HG03469 (cell line): ENCODE measurements around the gene DLEC1.
A peak's percentile ranks its signal among the peaks of the same experiment; 100 is the strongest.
"Not testable (repeated sequence)": the region's sequence is repeated elsewhere in the genome, so short reads cannot be mapped to it uniquely, and the experiment has no call there.

Experiments used
- ATAC-seq: cut with Tn5 transposase; IDR thresholded peaks from one replicate; pipeline ENCODE4 v1.9.1; 2021; ENCODE audit warnings: mild to moderate bottlenecking, moderate library complexity, moderate number of reproducible peaks; ENCODE audit not compliant: unreplicated experiment

The DLEC1 gene

DNA sequence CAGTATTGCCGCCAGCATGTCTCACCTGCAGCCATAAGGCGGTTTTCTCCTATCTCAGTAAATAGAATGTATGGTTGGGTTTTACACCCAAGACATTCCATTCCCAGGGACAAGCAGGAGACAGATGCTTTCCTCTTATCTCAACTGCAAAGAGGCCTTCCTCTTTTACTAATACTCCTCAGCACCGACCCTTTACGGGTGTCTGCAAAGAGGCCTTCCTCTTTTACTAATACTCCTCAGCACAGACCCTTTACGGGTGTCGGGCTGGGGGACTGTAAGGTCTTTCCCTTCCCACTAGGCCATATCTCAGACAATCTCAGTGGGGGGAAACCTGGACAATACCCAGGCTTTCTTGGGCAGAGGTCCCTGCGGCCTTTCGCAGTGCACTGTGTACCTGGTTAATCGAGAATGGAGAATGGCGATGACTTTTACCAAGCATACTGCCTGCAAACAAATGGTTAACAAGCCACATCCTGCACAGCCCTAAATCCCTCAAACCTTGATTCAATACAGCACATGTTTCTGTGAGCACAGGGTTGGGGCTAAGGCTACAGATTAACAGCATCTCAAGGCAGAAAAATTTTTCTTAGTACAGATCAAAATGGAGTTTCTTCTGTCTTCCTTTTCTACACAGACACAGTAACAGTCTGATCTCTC is 96.7 kb downstream of the DLEC1 start:
- not testable (repeated sequence) for ATAC-seq

GRCh38 chr3:38136393-38136776 is 97.4 kb downstream of the DLEC1 start:
- ATAC-seq, result no peak

- ATAC-seq, result peak; percentile 79
Measured at GRCh38 chr3:38136777-38137614, 98.0 kb downstream of the DLEC1 start, which contains the start of gene ACAA1. TSS of gene ACAA1 (minus strand) at chr3:38137127. CDS start at chr3:38137035, 92 bp downstream.

DNA sequence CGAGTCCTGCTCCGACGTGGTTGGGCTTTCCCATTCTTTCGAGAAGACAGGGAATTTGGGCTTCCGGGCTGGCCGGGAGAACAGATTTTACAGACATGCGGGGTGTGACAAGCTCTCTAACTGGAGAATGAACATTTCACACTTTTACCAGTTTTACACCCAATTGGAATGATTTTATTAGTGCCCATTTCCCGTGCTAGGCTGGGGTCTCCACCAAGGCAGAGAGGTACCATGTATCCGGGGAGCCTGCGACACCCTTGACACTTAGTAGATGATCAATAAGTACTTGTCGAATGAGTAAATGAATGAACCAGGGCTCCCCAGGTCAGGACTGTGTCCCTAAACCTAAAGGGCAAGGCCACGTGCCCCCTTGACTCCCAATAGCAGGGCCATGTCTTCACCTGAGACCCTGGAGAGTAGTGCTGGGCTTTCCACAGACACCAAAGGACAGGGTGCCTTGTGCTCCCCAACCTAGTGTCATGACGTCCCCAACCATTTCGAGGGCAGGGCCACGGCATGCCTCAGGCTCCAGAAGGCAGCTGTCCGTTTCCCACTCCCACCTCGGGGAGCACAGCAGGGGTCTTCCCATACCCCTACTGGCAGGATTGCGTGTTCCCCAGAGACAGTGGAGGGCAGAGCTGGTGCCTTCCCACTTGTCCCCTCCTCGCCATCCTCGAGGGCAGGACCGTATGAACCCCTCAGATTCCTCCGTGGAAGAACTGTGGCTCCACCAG is 98.8 kb downstream of the DLEC1 start:
- ATAC-seq, result no peak

- no peak for ATAC-seq
Measured at GRCh38 chr3:38138349-38139190, 99.6 kb downstream of the DLEC1 start, which contains the start of gene MYD88. TSS of gene MYD88 (plus strand) at chr3:38138661. CDS start at chr3:38138701, 40 bp downstream.

DNA sequence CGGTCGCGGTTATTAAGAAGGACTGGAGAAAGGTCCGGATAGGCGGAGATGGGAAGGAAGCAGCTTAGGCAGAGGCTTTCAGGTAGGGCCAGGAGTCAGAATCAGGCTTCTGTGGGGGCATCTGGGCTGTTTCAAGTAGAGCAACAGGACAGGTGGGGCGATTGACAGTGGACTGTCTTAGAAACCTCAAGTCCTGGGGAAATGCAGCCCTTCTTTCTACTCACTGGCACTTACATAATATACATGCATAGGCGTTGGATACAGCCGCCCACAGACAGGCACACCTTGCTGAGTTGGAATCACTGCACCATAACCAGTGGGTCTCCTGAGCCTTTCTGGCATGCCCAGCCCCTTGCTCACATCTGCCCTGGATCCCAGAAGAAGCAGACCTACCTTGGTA is 100.2 kb downstream of the DLEC1 start:
- ATAC-seq, result no peak

DNA sequence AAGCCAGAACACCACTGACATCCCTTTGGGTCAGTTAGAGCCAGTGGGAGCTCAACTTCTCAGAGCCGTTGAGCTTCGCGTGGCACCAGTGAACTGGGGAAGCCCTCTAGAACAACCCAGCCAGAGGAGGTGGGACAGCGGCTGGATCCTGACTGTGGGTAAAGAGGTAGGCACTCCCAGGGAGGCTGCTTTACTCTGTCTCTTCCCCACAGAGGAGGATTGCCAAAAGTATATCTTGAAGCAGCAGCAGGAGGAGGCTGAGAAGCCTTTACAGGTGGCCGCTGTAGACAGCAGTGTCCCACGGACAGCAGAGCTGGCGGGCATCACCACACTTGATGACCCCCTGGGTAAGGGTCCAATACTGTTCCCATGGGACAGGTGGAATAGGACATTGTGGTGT is 100.6 kb downstream of the DLEC1 start:
- no peak for ATAC-seq

DNA sequence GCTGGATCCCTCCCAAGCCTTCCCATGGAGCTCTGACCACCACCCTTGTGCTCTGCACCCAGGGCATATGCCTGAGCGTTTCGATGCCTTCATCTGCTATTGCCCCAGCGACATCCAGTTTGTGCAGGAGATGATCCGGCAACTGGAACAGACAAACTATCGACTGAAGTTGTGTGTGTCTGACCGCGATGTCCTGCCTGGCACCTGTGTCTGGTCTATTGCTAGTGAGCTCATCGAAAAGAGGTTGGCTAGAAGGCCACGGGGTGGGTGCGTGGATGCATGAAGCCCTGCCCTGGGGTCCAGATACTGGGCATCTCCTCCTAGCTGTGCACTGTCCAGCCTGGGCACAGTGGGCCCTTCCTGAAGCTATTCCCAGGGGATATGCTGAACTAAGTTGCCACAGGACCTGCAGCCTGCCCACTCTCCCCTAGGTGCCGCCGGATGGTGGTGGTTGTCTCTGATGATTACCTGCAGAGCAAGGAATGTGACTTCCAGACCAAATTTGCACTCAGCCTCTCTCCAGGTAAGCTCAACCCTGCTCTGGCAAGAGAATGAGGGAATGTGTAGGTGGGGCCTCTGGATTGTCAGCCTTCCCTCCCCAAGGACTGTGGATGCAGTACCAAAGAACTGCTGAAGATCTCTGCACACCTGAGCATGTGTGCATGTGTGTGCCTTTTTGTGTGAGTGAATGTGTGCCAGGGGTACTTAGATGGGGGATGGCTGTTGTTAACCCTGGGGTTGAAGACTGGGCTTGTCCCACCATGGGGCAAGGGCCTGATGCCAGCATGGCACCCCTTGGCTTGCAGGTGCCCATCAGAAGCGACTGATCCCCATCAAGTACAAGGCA is 101.5 kb downstream of the DLEC1 start:
- no peak for ATAC-seq

DNA sequence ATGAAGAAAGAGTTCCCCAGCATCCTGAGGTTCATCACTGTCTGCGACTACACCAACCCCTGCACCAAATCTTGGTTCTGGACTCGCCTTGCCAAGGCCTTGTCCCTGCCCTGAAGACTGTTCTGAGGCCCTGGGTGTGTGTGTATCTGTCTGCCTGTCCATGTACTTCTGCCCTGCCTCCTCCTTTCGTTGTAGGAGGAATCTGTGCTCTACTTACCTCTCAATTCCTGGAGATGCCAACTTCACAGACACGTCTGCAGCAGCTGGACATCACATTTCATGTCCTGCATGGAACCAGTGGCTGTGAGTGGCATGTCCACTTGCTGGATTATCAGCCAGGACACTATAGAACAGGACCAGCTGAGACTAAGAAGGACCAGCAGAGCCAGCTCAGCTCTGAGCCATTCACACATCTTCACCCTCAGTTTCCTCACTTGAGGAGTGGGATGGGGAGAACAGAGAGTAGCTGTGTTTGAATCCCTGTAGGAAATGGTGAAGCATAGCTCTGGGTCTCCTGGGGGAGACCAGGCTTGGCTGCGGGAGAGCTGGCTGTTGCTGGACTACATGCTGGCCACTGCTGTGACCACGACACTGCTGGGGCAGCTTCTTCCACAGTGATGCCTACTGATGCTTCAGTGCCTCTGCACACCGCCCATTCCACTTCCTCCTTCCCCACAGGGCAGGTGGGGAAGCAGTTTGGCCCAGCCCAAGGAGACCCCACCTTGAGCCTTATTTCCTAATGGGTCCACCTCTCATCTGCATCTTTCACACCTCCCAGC is 102.4 kb downstream of the DLEC1 start:
- no peak for ATAC-seq

DNA sequence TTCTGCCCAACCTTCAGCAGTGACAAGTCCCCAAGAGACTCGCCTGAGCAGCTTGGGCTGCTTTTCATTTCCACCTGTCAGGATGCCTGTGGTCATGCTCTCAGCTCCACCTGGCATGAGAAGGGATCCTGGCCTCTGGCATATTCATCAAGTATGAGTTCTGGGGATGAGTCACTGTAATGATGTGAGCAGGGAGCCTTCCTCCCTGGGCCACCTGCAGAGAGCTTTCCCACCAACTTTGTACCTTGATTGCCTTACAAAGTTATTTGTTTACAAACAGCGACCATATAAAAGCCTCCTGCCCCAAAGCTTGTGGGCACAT is 102.9 kb downstream of the DLEC1 start:
- ATAC-seq, result no peak

DNA sequence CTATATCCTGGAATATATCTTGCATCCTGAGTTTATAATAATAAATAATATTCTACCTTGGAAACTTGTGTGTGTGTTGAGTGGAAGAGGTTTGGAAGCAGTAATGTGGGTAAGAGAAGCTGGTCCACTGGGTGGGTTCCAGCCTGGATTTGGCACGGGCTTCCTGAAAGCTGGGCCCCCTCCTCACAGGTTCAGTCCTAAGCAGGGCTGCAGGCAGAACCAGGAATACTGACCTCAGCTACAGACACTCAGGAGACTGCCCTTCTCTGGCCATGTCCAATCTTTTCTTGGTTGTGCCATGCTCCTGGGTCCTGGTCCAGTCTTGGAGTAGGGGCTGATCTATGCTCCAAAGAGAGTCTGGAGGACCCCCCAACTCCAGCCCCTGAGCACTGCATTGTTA is 104.0 kb downstream of the DLEC1 start:
- ATAC-seq, result no peak

GRCh38 chr3:38143511-38143910 is 104.5 kb downstream of the DLEC1 start:
- no peak for ATAC-seq

GRCh38 chr3:38146504-38146903 is 107.5 kb downstream of the DLEC1 start:
- ATAC-seq, result no peak

- ATAC-seq, result no peak
Measured at GRCh38 chr3:38147421-38147820, 108.4 kb downstream of the DLEC1 start.

- no peak for ATAC-seq
Measured at GRCh38 chr3:38148311-38148882, 109.4 kb downstream of the DLEC1 start.

GRCh38 chr3:38149708-38150107 is 110.7 kb downstream of the DLEC1 start:
- no peak for ATAC-seq

- no peak for ATAC-seq
Measured at GRCh38 chr3:38150780-38151528, 111.9 kb downstream of the DLEC1 start.

DNA sequence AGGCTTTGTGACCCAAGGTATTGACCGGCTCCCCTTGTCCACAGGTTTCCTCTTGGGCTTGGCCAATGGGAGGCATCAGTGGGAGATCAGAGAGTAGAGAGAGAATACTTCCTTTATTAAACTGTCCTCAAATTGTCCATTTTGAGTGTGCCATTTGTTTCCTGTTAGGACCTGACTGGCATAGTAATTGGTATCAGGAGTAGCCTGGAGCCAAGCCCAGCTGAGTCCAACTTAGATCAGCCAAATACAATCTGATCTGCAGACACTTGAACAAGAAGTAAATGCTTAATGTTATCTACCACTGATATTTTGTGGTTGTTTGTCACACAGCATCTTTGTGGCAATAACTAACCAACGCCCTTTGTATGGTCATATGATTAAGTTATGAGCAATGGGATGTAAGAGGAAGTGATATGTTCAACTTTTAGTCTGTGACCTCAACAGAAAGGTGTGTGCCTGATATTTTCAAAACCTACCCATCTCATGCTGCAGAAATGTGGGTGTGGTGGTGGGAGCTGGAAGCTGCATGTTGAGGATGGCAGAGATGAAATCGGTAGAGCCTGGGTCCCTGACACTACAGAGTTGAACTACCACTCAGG is 112.8 kb downstream of the DLEC1 start:
- ATAC-seq, result peak; percentile 34
